ENCODE measurements around the gene PITPNM3. TPM values are rescaled to one million over a fixed set of nuclear protein-coding genes. Genes with fewer than 3 reads are reported as not detected.
"Not testable (repeated sequence)": the region's sequence is repeated elsewhere in the genome, so short reads cannot be mapped to it uniquely, and the experiment has no call there.

The PITPNM3 gene
- 0.31 TPM for total RNA-seq

- Histone ChIP-seq H3K27me3 (ENCODE audit: insufficient read depth, low read length) (peaks cover 36% of the 10 kb centered on the region), H3K9me3 (ENCODE audit: low read depth, low read length) (no peaks in the 10 kb centered on the region), H3K4me1 (ENCODE audit: insufficient read depth, low read length) (peaks cover 10% of the 10 kb centered on the region), H3K4me3 (ENCODE audit: low read length) (no peak within 1 kb of the TSS)
Observed at GRCh38 chr17:6556121-6557039, at the start of gene PITPNM3. TSS of gene PITPNM3 (minus strand) at chr17:6556555. CDS start at chr17:6556406, 149 bp downstream.

- Histone ChIP-seq H3K9me3 (ENCODE audit: low read depth, low read length) (no peaks in the 10 kb centered on the region), H3K4me1 (ENCODE audit: insufficient read depth, low read length) (peaks cover 4% of the 10 kb centered on the region), H3K4me3 (ENCODE audit: low read length) (no peak overlapping the region), H3K27me3 (ENCODE audit: insufficient read depth, low read length) (no peaks in the 10 kb centered on the region)
Observed at GRCh38 chr17:6605142-6605541, 48.8 kb upstream of the PITPNM3 start.

GRCh38 chr17:6603744-6604325 is 47.5 kb upstream of the PITPNM3 start:
- Histone ChIP-seq H3K27me3 (ENCODE audit: insufficient read depth, low read length) (no peaks in the 10 kb centered on the region), H3K4me1 (ENCODE audit: insufficient read depth, low read length) (peaks cover 17% of the 10 kb centered on the region), H3K4me3 (ENCODE audit: low read length) (no peak overlapping the region), H3K9me3 (ENCODE audit: low read depth, low read length) (no peaks in the 10 kb centered on the region)

GRCh38 chr17:6602141-6602540 is 45.8 kb upstream of the PITPNM3 start:
- H3K4me1 ChIP-seq (ENCODE audit: insufficient read depth, low read length): peaks cover 30% of the 10 kb centered on the region
- H3K9me3 ChIP-seq (ENCODE audit: low read depth, low read length): no peaks in the 10 kb centered on the region
- H3K27me3 ChIP-seq (ENCODE audit: insufficient read depth, low read length): no peaks in the 10 kb centered on the region
- H3K4me3 ChIP-seq (ENCODE audit: low read length): no peak overlapping the region

GRCh38 chr17:6599364-6599763 is 43.0 kb upstream of the PITPNM3 start:
- Histone ChIP-seq H3K4me1 (ENCODE audit: insufficient read depth, low read length) (peaks cover 30% of the 10 kb centered on the region), H3K4me3 (ENCODE audit: low read length) (no peak overlapping the region), H3K27me3 (ENCODE audit: insufficient read depth, low read length) (no peaks in the 10 kb centered on the region), H3K9me3 (ENCODE audit: low read depth, low read length) (no peaks in the 10 kb centered on the region)

GRCh38 chr17:6597727-6598126 is 41.4 kb upstream of the PITPNM3 start:
- Histone ChIP-seq H3K4me3 (ENCODE audit: low read length) (no peak overlapping the region), H3K4me1 (ENCODE audit: insufficient read depth, low read length) (peaks cover 30% of the 10 kb centered on the region), H3K27me3 (ENCODE audit: insufficient read depth, low read length) (no peaks in the 10 kb centered on the region), H3K9me3 (ENCODE audit: low read depth, low read length) (no peaks in the 10 kb centered on the region)

- H3K27me3 ChIP-seq (ENCODE audit: insufficient read depth, low read length): no peaks in the 10 kb centered on the region
- H3K9me3 ChIP-seq (ENCODE audit: low read depth, low read length): no peaks in the 10 kb centered on the region
- H3K4me1 ChIP-seq (ENCODE audit: insufficient read depth, low read length): peaks cover 30% of the 10 kb centered on the region
- H3K4me3 ChIP-seq (ENCODE audit: low read length): no peak overlapping the region
Observed at GRCh38 chr17:6596941-6597340, 40.6 kb upstream of the PITPNM3 start.

- H3K27me3 ChIP-seq (ENCODE audit: insufficient read depth, low read length): no peaks in the 10 kb centered on the region
- H3K4me3 ChIP-seq (ENCODE audit: low read length): no peak overlapping the region
- peaks cover 30% of the 10 kb centered on the region for H3K4me1 ChIP-seq (ENCODE audit: insufficient read depth, low read length)
- no peaks in the 10 kb centered on the region for H3K9me3 ChIP-seq (ENCODE audit: low read depth, low read length)
Observed at GRCh38 chr17:6596511-6596910, 40.2 kb upstream of the PITPNM3 start.

- Histone ChIP-seq H3K4me3 (ENCODE audit: low read length) (no peak overlapping the region), H3K27me3 (ENCODE audit: insufficient read depth, low read length) (no peaks in the 10 kb centered on the region), H3K4me1 (ENCODE audit: insufficient read depth, low read length) (peaks cover 30% of the 10 kb centered on the region), H3K9me3 (ENCODE audit: low read depth, low read length) (no peaks in the 10 kb centered on the region)
Observed at GRCh38 chr17:6596081-6596480, 39.7 kb upstream of the PITPNM3 start.

GRCh38 chr17:6593371-6593770 is 37.0 kb upstream of the PITPNM3 start:
- H3K27me3 ChIP-seq (ENCODE audit: insufficient read depth, low read length); H3K4me3 ChIP-seq (ENCODE audit: low read length); H3K9me3 ChIP-seq (ENCODE audit: low read depth, low read length); H3K4me1 ChIP-seq (ENCODE audit: insufficient read depth, low read length): not testable (repeated sequence)

- Histone ChIP-seq H3K9me3 (ENCODE audit: low read depth, low read length) (no peaks in the 10 kb centered on the region), H3K27me3 (ENCODE audit: insufficient read depth, low read length) (no peaks in the 10 kb centered on the region), H3K4me1 (ENCODE audit: insufficient read depth, low read length) (no peaks in the 10 kb centered on the region), H3K4me3 (ENCODE audit: low read length) (no peak overlapping the region)
Observed at GRCh38 chr17:6592173-6592572, 35.8 kb upstream of the PITPNM3 start.

GRCh38 chr17:6591599-6592158 is 35.3 kb upstream of the PITPNM3 start:
- H3K4me1 ChIP-seq (ENCODE audit: insufficient read depth, low read length): no peaks in the 10 kb centered on the region
- no peaks in the 10 kb centered on the region for H3K27me3 ChIP-seq (ENCODE audit: insufficient read depth, low read length)
- H3K9me3 ChIP-seq (ENCODE audit: low read depth, low read length): no peaks in the 10 kb centered on the region
- no peak overlapping the region for H3K4me3 ChIP-seq (ENCODE audit: low read length)

GRCh38 chr17:6589266-6589946 is 33.1 kb upstream of the PITPNM3 start:
- no peaks in the 10 kb centered on the region for H3K27me3 ChIP-seq (ENCODE audit: insufficient read depth, low read length)
- no peak overlapping the region for H3K4me3 ChIP-seq (ENCODE audit: low read length)
- H3K9me3 ChIP-seq (ENCODE audit: low read depth, low read length): peaks cover 5% of the 10 kb centered on the region
- H3K4me1 ChIP-seq (ENCODE audit: insufficient read depth, low read length): no peaks in the 10 kb centered on the region

- H3K4me1 ChIP-seq (ENCODE audit: insufficient read depth, low read length): no peaks in the 10 kb centered on the region
- H3K27me3 ChIP-seq (ENCODE audit: insufficient read depth, low read length): no peaks in the 10 kb centered on the region
- no peak overlapping the region for H3K4me3 ChIP-seq (ENCODE audit: low read length)
- peaks cover 5% of the 10 kb centered on the region for H3K9me3 ChIP-seq (ENCODE audit: low read depth, low read length)
Observed at GRCh38 chr17:6588165-6588564, 31.8 kb upstream of the PITPNM3 start.

GRCh38 chr17:6587310-6587709 is 31.0 kb upstream of the PITPNM3 start:
- no peaks in the 10 kb centered on the region for H3K4me1 ChIP-seq (ENCODE audit: insufficient read depth, low read length)
- peaks cover 5% of the 10 kb centered on the region for H3K9me3 ChIP-seq (ENCODE audit: low read depth, low read length)
- H3K4me3 ChIP-seq (ENCODE audit: low read length): no peak overlapping the region
- H3K27me3 ChIP-seq (ENCODE audit: insufficient read depth, low read length): no peaks in the 10 kb centered on the region

All from mononuclear cell (primary cell).